GM18508 (cell line): ENCODE results near the gene RAG2.
"Not testable (repeated sequence)": the region's sequence is repeated elsewhere in the genome, so short reads cannot be mapped to it uniquely, and the experiment has no call there.

Experiments
- ATAC-seq: cut with Tn5 transposase; IDR thresholded peaks from one replicate; pipeline ENCODE4 v1.9.1; 2021; ENCODE audit warnings: moderate number of reproducible peaks; ENCODE audit not compliant: insufficient read depth, unreplicated experiment

RAG2 gene

DNA sequence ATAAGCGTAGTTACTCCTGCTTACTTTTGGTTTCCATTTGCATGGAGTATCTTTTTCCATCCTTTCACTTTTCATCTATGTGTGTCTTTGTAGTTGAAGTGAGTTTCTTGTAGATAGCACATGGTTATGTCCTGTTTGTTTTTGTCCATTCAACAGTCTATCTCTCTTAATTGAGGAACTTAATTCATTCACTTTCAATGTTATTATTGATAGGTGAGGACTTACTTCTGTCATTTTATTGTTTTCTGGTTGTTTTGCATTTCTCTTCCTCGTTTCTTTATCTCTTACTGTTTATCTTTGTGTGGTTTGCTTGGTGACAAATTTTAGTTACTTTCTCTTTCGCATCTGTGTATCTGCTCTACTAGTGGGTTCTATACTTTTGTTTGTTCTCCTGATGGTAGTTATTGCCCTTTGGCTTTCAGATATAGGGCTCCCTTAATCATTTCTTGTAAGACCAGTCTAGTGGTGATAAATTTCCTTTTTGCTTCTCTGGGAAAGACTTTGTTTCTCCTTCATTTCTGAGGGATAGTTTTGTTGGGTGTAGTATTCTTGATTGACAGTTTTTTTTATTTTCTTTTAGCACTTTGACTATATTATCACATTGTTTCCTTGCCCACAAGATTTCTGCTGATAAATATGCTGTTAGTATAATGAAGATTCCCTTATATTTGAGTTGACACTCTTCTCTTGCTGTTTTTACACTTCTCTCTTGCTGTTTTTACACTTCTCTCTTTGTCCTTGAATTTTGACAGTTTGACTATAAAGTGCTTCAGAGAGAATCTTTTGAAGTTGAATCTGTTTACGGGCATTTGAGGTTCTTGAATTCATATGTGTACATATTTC, 39.2 kb downstream of the RAG2 start:
- ATAC-seq = peak; percentile 92

DNA sequence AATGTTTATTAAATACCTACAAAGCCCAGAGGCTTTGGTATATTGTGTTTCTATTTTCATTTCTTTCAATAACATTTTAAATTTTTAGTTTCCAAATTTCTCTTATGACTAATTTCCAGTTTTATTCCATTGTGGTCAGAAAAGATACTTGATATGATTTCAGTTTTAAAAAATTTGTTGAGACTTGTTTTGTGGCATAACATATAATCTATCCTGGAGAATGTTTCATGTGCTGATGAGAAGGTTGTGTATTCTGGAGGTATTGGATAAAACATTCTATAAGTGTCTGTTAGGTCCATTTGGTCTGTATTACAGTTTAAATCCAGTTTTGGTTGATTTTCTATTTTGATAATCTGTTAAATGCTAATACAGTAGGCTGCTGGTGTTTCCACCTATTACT, 40.0 kb downstream of the RAG2 start:
- no peak for ATAC-seq

DNA sequence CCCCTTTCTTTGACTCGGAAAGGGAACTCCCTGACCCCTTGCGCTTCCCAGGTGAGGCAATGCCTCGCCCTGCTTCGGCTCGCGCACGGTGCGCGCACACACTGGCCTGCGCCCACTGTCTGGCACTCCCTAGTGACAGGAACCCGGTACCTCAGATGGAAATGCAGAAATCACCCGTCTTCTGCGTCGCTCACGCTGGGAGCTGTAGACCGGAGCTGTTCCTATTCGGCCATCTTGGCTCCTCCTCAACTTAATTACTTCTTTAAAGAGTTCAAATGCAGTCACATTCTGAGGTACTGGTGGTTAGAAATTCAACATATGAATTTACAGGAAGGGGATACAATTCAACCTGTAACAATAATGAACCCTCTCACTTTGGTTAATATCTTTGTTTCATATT, 40.6 kb downstream of the RAG2 start:
- not testable (repeated sequence) for ATAC-seq

DNA sequence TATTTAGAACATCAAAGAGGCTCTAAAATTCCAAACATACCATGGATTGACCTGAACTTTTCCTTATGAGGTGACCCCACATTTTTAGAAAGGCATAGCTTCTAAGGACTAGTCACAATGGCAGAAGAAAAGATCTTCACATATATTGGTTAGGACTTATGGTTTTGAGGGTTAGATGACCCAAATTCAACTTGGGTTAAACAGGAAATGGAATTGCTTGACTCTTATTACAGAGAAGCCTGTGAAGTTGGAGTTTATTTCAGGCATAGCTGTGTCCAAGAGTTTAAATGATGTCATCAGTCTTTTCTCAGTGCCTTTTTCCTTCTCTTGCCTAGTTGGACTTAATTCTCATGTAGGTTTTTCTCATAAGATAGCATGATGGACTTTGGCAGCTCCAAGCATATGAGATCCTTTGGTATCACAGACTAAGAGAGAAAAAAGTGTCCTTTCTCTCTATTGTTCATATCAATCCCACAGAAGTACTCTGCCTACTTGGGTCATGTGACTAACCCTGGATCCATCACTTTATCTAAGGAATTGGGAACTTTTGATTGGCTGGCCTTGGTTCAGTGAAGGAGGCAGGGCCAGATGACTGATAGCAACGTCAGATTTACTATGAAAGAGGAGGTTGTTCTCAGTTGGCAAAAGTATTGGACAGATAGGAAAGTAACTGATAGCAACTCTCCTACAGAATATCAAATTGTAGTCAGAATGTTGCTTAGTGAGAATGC, 47.5 kb downstream of the RAG2 start:
- no peak for ATAC-seq
